AG09309 (cell line): ENCODE data around the gene RSPRY1.

Experiments used
- DNase-seq: peaks from one replicate; pipeline ENCODE4 v3.0.0-alpha.2; 2010; ENCODE audit warnings: low read depth
- H3K4me3 ChIP-seq: 2 replicates; pipeline ENCODE4 v1.5.1; 2011; ENCODE audit warnings: mild to moderate bottlenecking, low read depth, low read length, moderate library complexity; ENCODE audit not compliant: control insufficient read depth
- CTCF ChIP-seq: IDR thresholded peaks from 2 replicates; pipeline ENCODE4 v1.5.1; 2011; ENCODE audit warnings: mild to moderate bottlenecking, low read depth, low read length, inconsistent platforms; ENCODE audit not compliant: insufficient read depth, control insufficient read depth; ENCODE audit errors: missing control alignments

RSPRY1 gene

DNA sequence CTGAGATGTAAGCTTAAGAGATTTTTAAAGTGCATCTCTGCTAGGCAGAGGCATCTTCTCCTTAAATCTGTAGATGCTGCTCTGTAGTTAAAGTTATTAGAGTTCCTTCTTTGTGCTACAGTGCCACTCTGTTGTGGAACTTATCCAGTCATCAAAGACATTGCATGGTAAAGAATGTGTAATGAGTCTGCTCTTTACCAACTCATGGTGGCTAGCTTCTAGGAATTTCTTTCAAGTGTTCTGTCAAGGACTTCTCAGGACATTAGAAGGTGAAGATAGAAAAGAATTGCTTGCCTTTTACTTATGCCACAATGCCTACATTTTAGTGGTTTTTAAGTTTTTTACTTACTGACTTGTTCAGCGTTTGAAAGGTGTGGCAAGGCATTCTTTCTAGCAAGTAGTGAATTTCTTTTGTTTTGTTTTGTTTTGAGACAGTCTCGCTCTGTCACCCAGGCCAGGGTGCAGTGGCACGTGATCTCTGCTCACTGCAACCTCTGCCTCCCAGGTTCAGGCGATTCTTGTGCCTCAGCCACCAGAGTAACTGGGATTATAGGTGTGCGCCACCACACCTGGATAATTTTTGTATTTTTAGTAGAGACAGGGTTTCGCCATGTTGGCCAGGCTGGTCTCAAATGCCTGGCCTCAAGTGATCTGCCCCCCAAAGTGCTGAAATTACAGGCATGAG lies 38.7 kb downstream of the RSPRY1 start:
- no peak overlapping the region for H3K4me3 ChIP-seq
- no peak for TF ChIP-seq CTCF
- DNase-seq = no peak

GRCh38 chr16:57225978-57226377 lies 39.8 kb downstream of the RSPRY1 start:
- DNase-seq = no peak
- no peak for TF ChIP-seq CTCF
- H3K4me3 ChIP-seq = no peak overlapping the region

DNA sequence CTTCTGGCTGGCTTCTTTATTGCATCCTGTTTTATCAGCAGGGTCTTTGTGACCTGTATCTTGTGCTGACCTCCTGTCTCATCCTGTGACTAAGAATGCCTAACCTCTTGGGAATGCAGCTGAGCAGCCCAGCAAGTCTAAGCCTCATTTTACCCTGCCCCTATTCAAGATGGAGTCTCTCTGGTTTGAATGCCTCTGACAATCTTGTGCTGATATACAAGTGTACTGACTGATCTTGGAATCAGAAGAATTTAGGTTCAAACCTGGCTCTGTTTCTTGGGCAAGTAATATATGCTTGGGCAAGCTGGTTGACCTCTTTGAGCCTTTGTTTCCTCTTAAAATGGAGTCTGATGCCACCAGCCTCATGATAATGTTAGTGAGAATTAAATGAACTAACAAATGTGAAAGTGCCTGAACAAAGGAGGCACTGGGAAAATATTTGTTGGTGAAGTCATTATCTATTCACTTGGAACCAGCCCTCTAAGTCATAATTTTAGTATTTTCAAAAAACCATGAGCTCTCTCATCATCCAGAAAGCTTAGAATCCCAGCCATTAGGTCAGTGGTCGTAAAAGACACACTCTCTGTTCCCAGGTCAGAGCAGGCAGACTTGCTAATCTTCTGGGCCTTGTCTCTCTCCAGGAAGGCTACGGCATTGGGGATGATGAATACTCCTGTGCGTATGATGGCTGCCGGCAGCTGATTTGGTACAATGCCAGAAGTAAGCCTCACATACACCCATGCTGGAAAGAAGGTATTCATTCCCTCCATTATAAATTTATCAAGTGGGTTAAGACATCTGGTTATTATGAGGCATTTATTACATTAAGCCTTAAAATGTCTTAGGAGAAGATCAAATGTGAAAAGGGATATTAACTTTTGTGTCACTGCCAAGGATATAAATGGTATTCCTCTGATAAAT lies 40.8 kb downstream of the RSPRY1 start:
- TF ChIP-seq CTCF = no peak
- no peak overlapping the region for H3K4me3 ChIP-seq
- no peak for DNase-seq

- no peak for DNase-seq
- no peak overlapping the region for H3K4me3 ChIP-seq
- no peak for TF ChIP-seq CTCF
Measured at GRCh38 chr16:57229079-57229478, 43.0 kb downstream of the RSPRY1 start.

DNA sequence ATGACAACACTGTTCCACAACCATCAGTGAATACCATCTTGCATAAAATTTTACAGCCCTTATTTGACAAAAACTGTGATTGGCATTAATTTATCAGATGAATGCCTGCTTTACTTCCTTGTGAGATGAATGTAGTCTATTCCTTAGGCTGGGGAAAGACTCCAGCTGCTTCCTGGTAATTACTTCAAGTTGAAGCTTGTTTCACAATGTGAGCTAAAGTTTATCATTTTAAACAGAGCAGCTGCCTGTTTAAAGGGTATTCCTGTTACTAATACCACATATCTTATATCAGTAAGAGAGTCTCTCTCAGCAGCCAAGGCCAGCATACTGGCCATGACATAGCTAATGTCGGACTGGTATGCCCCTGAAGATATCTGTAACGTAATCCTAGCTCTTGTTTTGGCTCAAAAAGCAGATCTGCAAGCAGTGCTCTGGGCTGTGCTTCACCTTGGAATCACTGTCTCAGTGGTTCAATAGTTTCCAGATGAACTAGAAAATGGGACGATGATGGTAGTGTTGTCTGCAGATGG lies 45.8 kb downstream of the RSPRY1 start:
- no peak for TF ChIP-seq CTCF
- DNase-seq = no peak

DNA sequence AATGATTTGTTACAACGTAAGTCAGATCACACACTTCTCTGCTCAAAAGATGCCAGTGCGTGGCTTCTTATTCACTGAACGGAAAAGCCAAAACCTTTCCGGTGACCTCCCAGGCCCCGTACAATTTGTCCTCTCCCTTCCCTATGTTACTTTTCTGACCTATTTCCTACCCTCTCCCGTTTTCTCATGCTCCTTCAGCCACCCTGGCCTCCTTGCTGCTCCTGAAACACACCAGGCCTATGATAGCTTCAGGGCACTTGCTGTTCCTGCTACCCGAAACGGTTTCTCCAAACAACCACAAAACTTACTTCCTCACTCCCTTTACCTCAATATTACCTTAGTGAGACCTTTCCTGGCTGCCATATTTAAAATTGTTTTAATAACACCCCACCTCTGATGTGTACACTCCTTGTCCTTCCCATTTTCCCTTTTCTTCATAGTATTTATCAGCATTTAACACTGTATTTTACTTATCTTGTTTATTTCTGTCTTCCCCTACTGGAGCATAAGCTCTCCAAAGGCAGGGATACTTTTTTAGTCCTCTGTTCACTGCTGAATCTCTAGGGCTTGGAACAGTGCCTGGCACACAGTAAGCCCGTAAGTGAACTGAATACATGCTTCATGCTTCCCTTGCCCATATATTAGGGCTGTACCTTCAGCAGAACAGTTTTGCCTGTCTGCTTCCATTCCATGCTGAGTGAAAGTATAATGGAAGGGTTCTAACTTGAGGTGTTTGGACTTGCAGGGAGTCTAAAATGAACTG lies 48.0 kb downstream of the RSPRY1 start:
- DNase-seq = no peak
- no peak overlapping the region for H3K4me3 ChIP-seq
- no peak for TF ChIP-seq CTCF

More for the DNA sequence above, 45.8 kb downstream of the RSPRY1 start:
- no peak overlapping the region for H3K4me3 ChIP-seq
